HepG2 (cell line): Measurements from ENCODE around the gene PPP2R5E. TPM values are rescaled to one million over a fixed set of nuclear protein-coding genes. Genes with fewer than 3 reads are reported as not detected.
A peak's percentile ranks its signal among the peaks of the same experiment; 100 is the strongest.

Source experiments
- HDAC2 ChIP-seq: sonication (generic); formaldehyde crosslinking; IDR thresholded peaks from 2 replicates; pipeline ENCODE4 v1.4.0; 2020; ENCODE audit warnings: missing genetic modification reagents
- MAFF ChIP-seq: IDR thresholded peaks from 2 replicates; pipeline ENCODE4 v1.6.1; 2011; ENCODE audit warnings: low read depth, low read length, improper control_type of control experiment
- MLLT10 ChIP-seq: sonication (generic); formaldehyde crosslinking; IDR thresholded peaks from 2 replicates; pipeline ENCODE4 v1.4.0; 2020; ENCODE audit warnings: missing genetic modification reagents
- NFYB ChIP-seq: sonication (generic); formaldehyde crosslinking; IDR thresholded peaks from 2 replicates; pipeline ENCODE4 v1.4.0; 2020; ENCODE audit warnings: missing genetic modification reagents
- NR2C2 ChIP-seq: sonication (generic); formaldehyde crosslinking; IDR thresholded peaks from 2 replicates; pipeline ENCODE4 v1.4.0; 2020; ENCODE audit warnings: missing genetic modification reagents, mild to moderate bottlenecking, moderate library complexity, borderline replicate concordance
- ONECUT2 ChIP-seq: sonication (generic); formaldehyde crosslinking; IDR thresholded peaks from 2 replicates; pipeline ENCODE4 v1.4.0; 2020; ENCODE audit warnings: missing genetic modification reagents
- RBM22 ChIP-seq: fragments of 200-400 bp; formaldehyde crosslinking; optimal IDR thresholded peaks from 2 replicates; pipeline ENCODE3; 2017; ENCODE audit warnings: mild to moderate bottlenecking, low read length, moderate library complexity
- SMAD3 ChIP-seq: sonication (generic); formaldehyde crosslinking; IDR thresholded peaks from 2 replicates; pipeline ENCODE4 v1.4.0; 2020; ENCODE audit warnings: missing genetic modification reagents
- SNAPC2 ChIP-seq: sonication (generic); formaldehyde crosslinking; IDR thresholded peaks from 2 replicates; pipeline ENCODE4 v1.8.1; 2022; ENCODE audit warnings: mild to moderate bottlenecking, missing genetic modification reagents
- SP2 ChIP-seq: sonication (generic); formaldehyde crosslinking; IDR thresholded peaks from 2 replicates; pipeline ENCODE4 v1.5.1; 2020; ENCODE audit warnings: mild to moderate bottlenecking, missing genetic modification reagents
- SRSF9 ChIP-seq: fragments of 200-400 bp; formaldehyde crosslinking; IDR thresholded peaks from 2 replicates; pipeline ENCODE4 v1.6.1; 2018; ENCODE audit warnings: borderline replicate concordance, mild to moderate bottlenecking, low read depth, low read length; ENCODE audit not compliant: insufficient read depth, poor library complexity, severe bottlenecking
- THYN1 ChIP-seq: sonication (generic); formaldehyde crosslinking; IDR thresholded peaks from 2 replicates; pipeline ENCODE4 v1.8.1; 2023; ENCODE audit warnings: low read depth, mild to moderate bottlenecking, moderate library complexity, missing genetic modification reagents, borderline replicate concordance
- TOPORS ChIP-seq: sonication (generic); formaldehyde crosslinking; IDR thresholded peaks from 2 replicates; pipeline ENCODE4 v1.8.0; 2023; ENCODE audit warnings: mild to moderate bottlenecking, missing genetic modification reagents
- ZNF296 ChIP-seq: sonication (generic); formaldehyde crosslinking; conservative IDR thresholded peaks from 2 replicates; pipeline ENCODE4 v1.5.0; 2020; ENCODE audit warnings: mild to moderate bottlenecking, missing genetic modification reagents
- ZNF350 ChIP-seq: sonication (generic); formaldehyde crosslinking; IDR thresholded peaks from 2 replicates; pipeline ENCODE4 v1.4.0; 2020; ENCODE audit warnings: mild to moderate bottlenecking, low read depth, missing genetic modification reagents, borderline replicate concordance
- ZNF431 ChIP-seq: sonication (generic); formaldehyde crosslinking; IDR thresholded peaks from 2 replicates; pipeline ENCODE4 v1.9.0; 2022; ENCODE audit warnings: missing genetic modification reagents, low read depth, mild to moderate bottlenecking, borderline replicate concordance
- ZNF460 ChIP-seq: sonication (generic); formaldehyde crosslinking; IDR thresholded peaks from 2 replicates; pipeline ENCODE4 v1.5.1; 2020; ENCODE audit warnings: missing genetic modification reagents, mild to moderate bottlenecking, borderline replicate concordance
- ZNF703 ChIP-seq: sonication (generic); formaldehyde crosslinking; IDR thresholded peaks from 2 replicates; pipeline ENCODE4 v1.5.1; 2020; ENCODE audit warnings: missing genetic modification reagents, mild to moderate bottlenecking, moderate library complexity, borderline replicate concordance
- polyA plus RNA-seq, 8 experiments: library from polyadenylated mRNA; depleted of rRNA in 3 of 8; stranded (reverse) in 7 of 8; unstranded in 1 of 8; fragments of >200 nt; fragmentation: Illumina TruSeq in 4 of 8; extraction: Trizol in 4 of 8; gene quantifications; 2 replicates each; pipeline versions ENCODE4 v1.2.1 to v1.2.3, GENCODE V29; 2011 to 2016; ENCODE audit warnings: low read depth in 4 of 8, missing spikeins in 1 of 8, mixed read lengths in 1 of 8; ENCODE audit not compliant: insufficient read depth in 1 of 8
- total RNA-seq, 5 experiments: library from RNA; depleted of rRNA; stranded (reverse); fragments of >200 nt; fragmentation: Illumina TruSeq; extraction: Trizol; gene quantifications; 2 replicates each; pipeline ENCODE4 v1.2.3, GENCODE V29; 2016; ENCODE audit warnings: low read depth in 1 of 5
- TF ChIP-seq, protein P1 (sequence below): IDR thresholded peaks from 2 replicates; pipeline ENCODE4 v1.6.1; 2016; ENCODE audit warnings: control low read depth
- TF ChIP-seq, protein P2 (sequence below): sonication (generic); formaldehyde crosslinking; IDR thresholded peaks from 2 replicates; pipeline ENCODE4 v1.4.0; 2020; ENCODE audit warnings: missing genetic modification reagents, borderline replicate concordance
- TF ChIP-seq, protein P3 (sequence below): sonication (generic); formaldehyde crosslinking; IDR thresholded peaks from 2 replicates; pipeline ENCODE4 v1.5.0; 2020; ENCODE audit warnings: mild to moderate bottlenecking, missing genetic modification reagents, borderline replicate concordance

Gene PPP2R5E
- total and polyA plus RNA-seq, 2 of the 13 experiments (the other 11 are each of a cell fraction or from before 2014, with no cell fraction given) = 8.9 to 11.0 TPM

DNA sequence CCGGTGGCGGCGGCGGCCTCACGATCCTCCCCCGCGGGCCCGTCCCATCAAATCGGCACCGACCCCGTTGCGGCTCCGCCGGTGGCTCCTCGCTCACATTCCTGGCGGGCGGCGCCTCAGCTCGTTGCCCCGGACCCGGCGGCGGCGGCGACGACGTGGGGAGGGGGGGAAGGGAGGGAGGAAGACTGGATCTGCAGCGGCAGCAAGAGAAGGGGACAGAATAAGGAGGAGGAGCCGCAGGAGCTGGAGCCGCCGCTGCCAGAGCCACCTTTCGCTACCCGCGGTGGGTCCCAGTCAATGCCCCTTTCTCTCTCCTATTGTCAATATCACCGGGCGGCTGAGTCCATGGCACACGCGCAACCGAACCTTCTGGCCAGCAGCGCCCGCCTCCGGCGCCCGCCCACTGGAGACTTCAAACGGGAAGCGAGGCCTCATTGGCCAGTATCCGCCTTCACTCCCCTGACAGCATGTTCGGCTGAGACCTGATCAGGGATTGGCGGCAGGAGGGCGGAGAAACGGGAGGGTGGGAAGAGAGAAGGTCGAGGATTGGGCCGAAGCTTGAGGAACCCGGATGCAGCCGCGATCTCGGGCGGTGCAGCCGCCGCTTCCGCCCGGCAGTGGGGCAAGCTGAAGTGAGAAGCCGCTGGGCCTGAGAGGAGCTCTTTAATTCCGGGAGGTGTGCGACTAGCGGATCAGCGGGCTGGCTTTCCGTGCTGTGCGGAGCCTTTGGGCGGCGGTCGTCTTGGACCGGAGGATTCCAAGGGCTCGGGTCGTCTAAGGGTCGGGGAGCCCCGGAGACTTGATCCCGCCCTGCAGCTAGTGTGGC, at the start of gene PPP2R5E (continued):
- TF ChIP-seq, protein P1, sequence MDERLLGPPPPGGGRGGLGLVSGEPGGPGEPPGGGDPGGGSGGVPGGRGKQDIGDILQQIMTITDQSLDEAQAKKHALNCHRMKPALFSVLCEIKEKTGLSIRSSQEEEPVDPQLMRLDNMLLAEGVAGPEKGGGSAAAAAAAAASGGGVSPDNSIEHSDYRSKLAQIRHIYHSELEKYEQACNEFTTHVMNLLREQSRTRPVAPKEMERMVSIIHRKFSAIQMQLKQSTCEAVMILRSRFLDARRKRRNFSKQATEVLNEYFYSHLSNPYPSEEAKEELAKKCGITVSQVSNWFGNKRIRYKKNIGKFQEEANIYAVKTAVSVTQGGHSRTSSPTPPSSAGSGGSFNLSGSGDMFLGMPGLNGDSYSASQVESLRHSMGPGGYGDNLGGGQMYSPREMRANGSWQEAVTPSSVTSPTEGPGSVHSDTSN (CRISPR knock-in tag) = peak; percentile 87
- peak; percentile 80 for TF ChIP-seq ZNF350 (CRISPR knock-in tag)
- no peak for TF ChIP-seq MAFF
- TF ChIP-seq RBM22 = no peak
- TF ChIP-seq SP2 = peak; percentile 99
- no peak for TF ChIP-seq ZNF703 (CRISPR knock-in tag)
- TF ChIP-seq, protein P2, sequence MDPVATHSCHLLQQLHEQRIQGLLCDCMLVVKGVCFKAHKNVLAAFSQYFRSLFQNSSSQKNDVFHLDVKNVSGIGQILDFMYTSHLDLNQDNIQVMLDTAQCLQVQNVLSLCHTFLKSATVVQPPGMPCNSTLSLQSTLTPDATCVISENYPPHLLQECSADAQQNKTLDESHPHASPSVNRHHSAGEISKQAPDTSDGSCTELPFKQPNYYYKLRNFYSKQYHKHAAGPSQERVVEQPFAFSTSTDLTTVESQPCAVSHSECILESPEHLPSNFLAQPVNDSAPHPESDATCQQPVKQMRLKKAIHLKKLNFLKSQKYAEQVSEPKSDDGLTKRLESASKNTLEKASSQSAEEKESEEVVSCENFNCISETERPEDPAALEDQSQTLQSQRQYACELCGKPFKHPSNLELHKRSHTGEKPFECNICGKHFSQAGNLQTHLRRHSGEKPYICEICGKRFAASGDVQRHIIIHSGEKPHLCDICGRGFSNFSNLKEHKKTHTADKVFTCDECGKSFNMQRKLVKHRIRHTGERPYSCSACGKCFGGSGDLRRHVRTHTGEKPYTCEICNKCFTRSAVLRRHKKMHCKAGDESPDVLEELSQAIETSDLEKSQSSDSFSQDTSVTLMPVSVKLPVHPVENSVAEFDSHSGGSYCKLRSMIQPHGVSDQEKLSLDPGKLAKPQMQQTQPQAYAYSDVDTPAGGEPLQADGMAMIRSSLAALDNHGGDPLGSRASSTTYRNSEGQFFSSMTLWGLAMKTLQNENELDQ (CRISPR knock-in tag) = no peak
- no peak for TF ChIP-seq ZNF296 (CRISPR knock-in tag)
- no peak for TF ChIP-seq SNAPC2 (CRISPR knock-in tag)
- no peak; the same call in 1 of the 2 replicates for TF ChIP-seq SMAD3 (CRISPR knock-in tag)
- peak; percentile 74 for TF ChIP-seq NR2C2 (CRISPR knock-in tag)
- TF ChIP-seq ZNF431 = 0 out of 2 replicates have a peak, but pooled peaks have one; percentile 46
- TF ChIP-seq, protein P3, sequence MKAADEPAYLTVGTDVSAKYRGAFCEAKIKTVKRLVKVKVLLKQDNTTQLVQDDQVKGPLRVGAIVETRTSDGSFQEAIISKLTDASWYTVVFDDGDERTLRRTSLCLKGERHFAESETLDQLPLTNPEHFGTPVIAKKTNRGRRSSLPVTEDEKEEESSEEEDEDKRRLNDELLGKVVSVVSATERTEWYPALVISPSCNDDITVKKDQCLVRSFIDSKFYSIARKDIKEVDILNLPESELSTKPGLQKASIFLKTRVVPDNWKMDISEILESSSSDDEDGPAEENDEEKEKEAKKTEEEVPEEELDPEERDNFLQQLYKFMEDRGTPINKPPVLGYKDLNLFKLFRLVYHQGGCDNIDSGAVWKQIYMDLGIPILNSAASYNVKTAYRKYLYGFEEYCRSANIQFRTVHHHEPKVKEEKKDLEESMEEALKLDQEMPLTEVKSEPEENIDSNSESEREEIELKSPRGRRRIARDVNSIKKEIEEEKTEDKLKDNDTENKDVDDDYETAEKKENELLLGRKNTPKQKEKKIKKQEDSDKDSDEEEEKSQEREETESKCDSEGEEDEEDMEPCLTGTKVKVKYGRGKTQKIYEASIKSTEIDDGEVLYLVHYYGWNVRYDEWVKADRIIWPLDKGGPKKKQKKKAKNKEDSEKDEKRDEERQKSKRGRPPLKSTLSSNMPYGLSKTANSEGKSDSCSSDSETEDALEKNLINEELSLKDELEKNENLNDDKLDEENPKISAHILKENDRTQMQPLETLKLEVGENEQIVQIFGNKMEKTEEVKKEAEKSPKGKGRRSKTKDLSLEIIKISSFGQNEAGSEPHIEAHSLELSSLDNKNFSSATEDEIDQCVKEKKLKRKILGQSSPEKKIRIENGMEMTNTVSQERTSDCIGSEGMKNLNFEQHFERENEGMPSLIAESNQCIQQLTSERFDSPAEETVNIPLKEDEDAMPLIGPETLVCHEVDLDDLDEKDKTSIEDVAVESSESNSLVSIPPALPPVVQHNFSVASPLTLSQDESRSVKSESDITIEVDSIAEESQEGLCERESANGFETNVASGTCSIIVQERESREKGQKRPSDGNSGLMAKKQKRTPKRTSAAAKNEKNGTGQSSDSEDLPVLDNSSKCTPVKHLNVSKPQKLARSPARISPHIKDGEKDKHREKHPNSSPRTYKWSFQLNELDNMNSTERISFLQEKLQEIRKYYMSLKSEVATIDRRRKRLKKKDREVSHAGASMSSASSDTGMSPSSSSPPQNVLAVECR (CRISPR knock-in tag) = peak; percentile 80; the same call in 1 of the 2 replicates
- peak; percentile 97 for TF ChIP-seq NFYB (CRISPR knock-in tag)
- 0 out of 2 replicates have a peak, but pooled peaks have one; percentile 40 for TF ChIP-seq HDAC2
- TF ChIP-seq MLLT10 = no peak
- peak; percentile 7; the same call in 1 of the 2 replicates for TF ChIP-seq ZNF460
- TF ChIP-seq ONECUT2 = no peak
- peak; percentile 24; the same call in 1 of the 2 replicates for TF ChIP-seq TOPORS (CRISPR knock-in tag)
- peak; percentile 85; the same call in 1 of the 2 replicates for TF ChIP-seq THYN1 (CRISPR knock-in tag)
- no peak for TF ChIP-seq SRSF9
